Activated CD8-positive, alpha-beta memory T cell treated with anti-CD3 and anti-CD28 coated beads for 24 hours (primary cell): ENCODE measurements around the gene OR52N1.

Source experiments
- DNase-seq: peaks from one replicate; pipeline ENCODE4 v3.0.0-alpha.2; 2020

The OR52N1 gene

GRCh38 chr11:5791165-5791564, at the start of gene OR52N1:
Gene OR52N1, minus strand, starts transcription at chr11:5791265. Its CDS starts 2,449 bp downstream, at chr11:5788816.
- no peak for DNase-seq

GRCh38 chr11:5837695-5838094, 46.6 kb upstream of the OR52N1 start:
- no peak for DNase-seq

DNA sequence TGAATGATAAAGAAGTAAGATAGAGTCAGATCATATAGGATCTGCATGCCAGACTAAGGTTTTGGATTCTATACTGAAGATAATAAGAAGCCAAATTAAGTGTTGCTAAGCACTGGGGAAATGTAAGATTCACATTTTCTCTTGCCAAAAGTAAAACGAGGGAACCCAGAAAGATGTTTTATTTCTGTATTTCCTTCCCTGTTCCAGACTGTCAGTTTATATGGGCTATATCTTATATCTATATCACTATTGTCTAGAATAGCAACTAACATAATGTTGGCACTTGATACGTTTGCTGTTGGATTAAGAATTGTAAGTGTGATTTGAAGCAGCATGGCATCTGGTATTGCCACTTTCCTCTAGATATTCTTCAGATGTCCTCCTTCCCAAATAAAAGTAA, 42.4 kb upstream of the OR52N1 start:
- no peak for DNase-seq

DNA sequence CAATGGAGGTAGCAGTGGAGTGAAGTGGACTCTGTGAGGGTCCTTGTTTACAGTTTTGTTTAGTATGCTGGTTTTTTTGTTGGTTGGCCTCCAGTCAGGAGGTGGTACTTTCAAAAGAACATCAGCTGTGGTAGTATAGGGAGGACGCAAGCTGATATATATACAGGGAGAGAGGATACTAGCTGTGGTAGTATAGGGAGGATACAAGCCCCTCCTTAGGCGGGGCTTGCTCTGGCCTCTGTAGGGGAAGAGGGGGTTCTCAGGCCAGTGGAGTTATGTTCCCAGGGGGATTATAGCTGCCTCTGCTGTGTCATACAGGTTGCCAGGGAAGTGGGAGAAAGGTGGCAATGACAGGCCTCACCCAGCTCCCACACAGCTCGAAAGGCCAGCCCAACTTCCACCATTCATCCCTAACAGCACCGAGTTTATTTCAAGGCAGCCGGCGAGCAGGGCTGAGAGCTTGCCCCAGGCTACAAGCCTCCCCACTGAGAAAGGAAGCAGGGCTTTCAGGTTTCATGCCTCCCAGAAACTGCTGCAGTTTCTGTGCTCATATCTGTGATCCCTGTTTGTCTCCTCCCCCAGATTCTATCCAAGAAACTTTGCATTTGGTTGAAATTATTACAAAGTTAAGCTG, 40.2 kb upstream of the OR52N1 start:
- no peak for DNase-seq

GRCh38 chr11:5818245-5818886, 27.3 kb upstream of the OR52N1 start:
- DNase-seq: no peak

DNA sequence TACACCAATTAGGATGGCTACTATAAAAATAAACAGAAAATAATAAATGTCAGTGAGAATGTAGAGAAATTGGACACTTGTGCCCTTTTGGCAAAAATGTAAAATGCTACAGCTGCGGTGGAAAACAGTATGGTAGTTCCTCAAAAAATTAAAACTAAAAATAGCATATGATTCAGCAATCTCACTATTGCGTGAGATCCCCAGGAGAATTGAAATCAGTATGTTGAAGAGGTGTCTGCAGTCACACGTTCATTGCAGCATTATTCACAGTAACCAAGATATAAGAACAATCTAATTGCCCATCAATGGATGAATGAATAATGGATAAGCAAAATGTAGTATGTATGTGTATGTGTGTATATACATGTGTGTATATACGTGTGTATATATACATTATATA, 24.5 kb upstream of the OR52N1 start:
- DNase-seq: no peak

- DNase-seq: no peak
Measured at GRCh38 chr11:5809905-5810795, 19.1 kb upstream of the OR52N1 start.

DNA sequence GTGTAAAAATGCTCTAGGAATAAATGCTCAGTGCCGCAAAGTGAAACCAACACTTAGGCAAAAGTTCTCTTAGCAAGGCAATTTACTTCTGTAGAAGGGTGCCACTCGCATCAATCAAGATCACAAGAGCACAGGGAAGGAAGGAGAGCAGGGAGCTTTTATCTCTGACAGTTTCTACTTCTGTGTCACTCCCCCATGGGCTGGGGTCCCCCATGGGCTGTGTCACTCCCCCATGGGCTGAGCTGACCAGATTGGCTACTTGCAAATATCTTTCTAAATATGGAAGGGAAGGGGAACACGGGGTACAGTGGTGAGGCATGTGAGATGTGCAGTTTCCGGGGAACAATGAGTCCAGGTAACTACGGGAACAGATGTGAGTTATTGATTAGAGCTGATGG, 18.1 kb upstream of the OR52N1 start:
- no peak for DNase-seq

DNA sequence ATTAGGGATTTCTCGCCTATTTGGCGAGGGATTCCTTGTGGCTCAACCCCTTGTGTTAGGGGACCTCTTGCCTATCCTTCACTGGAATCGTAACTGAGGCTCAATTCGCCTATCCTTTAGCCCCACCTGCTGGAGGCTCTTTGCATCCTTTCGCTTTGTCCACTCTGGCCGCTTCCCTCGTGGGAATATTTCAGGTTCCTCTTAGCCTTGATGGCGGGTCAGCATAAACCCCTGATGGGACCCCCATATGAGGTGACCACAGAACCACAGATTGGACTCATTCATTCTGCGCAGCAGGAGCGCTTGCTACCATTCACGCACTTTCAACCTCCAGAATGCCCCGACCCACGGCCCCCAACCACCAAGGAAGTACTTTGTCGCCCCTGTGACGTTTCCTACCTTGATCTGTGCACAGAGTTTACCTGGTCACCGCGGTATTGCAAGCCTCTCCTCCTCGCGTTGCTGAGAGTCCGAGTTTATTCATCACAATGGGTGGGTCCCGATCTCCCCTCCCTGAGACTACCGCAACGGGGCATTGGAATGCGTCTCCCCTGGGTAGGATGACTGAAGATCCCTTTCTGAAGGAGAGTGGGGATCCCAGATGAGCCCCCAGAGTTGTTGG, 17.5 kb upstream of the OR52N1 start, which contains the start of gene OR52N2:
Gene OR52N2 (plus strand): TSS at position 425 of the 622 bp plus-strand sequence. CDS start 11,412 bp downstream, outside the sequence.
- peak; percentile 87 for DNase-seq

DNA sequence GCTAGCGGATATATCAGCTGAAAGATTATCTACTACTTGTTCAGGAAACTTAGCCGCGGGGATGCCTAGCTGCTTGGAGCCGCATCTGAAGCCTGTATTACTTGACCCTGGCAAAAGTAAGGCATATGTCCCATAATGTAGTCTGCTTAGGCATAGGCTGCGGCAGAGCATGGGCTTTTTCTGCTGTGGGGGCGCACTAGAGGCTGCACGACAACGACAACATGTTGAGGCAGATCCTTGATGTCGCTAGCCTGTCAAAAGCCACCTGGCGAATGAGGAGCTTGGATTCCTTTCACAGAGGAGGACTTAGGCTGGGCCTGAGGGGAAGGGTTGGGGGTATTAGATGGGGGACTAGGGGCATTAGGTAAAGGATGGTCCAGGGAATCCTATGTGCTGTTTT, 16.5 kb upstream of the OR52N1 start:
- no peak for DNase-seq

GRCh38 chr11:5803982-5804381, 12.9 kb upstream of the OR52N1 start:
- no peak for DNase-seq

DNA sequence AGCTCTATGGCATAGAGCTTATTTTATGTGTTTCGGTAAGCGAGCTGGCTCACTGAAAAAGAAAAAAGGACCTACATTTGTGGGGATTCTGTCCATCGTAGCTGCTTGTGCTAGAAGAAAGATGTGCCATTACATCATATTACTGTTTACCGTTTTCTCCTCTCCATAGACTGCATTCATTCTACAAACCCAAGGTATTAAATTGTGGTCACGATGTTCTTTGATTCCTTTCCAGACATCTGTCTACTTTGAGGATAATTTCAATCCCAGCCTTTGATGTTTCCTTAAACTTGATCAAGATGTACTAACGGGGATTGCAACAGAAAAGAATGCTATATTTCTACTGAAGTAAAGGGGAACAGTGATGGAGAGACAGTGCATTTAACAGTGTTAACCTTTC, 5.5 kb upstream of the OR52N1 start:
- no peak for DNase-seq

- no peak for DNase-seq
Measured at GRCh38 chr11:5783255-5783654, 7.8 kb downstream of the OR52N1 start, which contains the start of gene OR52N5. Gene OR52N5, minus strand, starts transcription at chr11:5783355. Its CDS starts 4,721 bp downstream, at chr11:5778634.

GRCh38 chr11:5767056-5767455, 24.0 kb downstream of the OR52N1 start:
- DNase-seq: no peak

DNA sequence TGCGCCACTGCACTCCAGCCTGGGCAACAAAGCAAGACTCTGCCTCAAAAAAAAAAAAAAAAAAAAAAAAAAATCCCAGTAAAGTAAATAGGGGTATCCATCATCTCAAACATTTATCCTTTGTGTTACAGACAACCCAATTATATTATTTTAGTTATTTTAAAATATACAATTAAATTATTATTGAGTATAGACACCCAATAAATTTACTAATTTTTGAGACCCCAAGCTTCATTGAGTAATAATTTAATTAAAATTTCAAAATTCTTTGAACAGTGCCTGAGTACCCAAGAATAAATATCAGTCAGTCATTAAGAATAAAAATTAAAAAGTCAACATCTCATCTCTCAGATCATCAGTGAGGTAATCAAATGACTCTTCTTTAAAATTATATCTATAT, 37.1 kb downstream of the OR52N1 start, which contains the start of gene OR52N4:
Gene OR52N4 (plus strand): TSS at position 301 of the 400 bp plus-strand sequence. CDS start 498 bp downstream, outside the sequence.
- DNase-seq: no peak

DNA sequence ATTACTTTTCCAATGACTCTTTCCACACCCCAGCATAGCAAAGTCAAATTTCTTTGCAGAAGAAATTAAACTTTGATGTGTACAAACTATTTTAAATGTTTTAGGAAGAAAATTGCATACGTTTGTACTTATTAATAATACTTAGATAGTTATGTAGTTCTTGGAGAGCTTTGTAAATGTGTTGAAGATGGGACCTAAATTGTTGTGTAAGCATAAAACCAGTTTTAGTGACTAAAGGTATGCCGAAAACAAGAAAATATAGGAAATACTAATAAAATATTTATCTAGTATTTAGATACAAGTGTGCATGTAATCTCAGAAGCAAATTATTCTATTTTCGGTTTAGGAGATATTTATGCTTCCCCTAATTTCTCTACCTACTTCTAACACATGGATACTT, 41.2 kb downstream of the OR52N1 start:
- DNase-seq: no peak

GRCh38 chr11:5746614-5747013, 44.5 kb downstream of the OR52N1 start:
- no peak for DNase-seq

DNA sequence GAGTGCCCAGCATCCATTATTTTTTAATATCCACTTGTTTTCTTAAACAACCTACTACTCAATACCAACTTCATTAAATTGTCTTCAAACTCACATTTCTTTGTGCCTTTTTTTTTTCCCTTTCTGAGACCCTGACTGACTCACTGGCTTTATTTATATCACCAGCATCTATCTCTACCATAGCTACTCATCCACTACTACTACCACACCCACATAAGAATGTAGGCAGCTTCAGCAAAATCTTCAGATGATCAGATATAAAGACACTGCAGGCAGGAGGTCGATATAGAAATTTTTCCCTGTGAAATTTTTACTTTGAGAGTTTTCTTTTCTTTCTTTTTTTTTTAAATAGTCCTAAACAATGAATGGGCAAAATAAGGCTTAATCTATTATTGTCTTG, 52.6 kb downstream of the OR52N1 start:
- DNase-seq: no peak

DNA sequence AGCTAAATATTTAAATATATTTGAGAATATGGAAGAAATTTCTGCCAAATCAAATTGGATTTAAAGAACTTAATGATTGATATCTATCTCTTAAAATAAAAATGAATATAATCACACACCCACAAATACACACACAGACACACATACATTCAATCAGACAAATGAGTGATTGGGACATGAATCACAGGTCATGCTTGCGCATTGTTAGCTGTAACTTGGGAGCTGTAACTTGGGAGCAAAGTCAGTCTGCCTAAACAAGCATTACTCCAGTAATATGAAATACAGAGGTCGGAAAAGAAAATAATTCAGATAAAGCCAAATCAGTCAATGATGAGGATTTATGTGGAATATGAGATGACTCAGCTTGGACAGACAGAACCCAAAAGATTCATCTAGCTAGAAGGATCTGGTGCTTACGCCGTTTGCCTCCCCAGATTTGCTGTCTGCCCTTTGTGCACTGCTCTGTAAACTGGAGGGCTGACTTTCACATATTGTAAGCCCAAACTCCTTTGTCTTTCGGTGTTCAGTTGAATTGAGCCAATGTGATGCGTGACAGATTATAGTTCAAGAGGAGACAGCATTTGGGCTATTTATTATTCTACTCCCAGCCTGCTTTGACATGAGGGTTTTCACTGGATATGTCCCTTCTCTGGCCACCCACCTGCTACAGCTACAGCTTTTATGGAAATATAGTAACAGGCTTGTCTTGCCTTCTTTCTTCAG, 53.2 kb downstream of the OR52N1 start:
- no peak for DNase-seq

- no peak for DNase-seq
Measured at GRCh38 chr11:5737091-5737490, 54.0 kb downstream of the OR52N1 start.
